Nephron (organoid): ENCODE measurements around the gene ITFG1.

Experiments
- H3K27ac Mint-ChIP-seq, 3 experiments: 2 replicates each; pipeline ENCODE4 v1.8.0; 2020; ENCODE audit warnings: mixed read lengths in 3 of 3, mild to moderate bottlenecking in 2 of 3, moderate library complexity in 1 of 3
- H3K27me3 Mint-ChIP-seq: 2 replicates; pipeline ENCODE4 v1.8.0; 2021; ENCODE audit warnings: low read depth, mild to moderate bottlenecking, moderate library complexity, mixed read lengths
- H3K36me3 Mint-ChIP-seq: 2 replicates; pipeline ENCODE4 v1.8.0; 2020; ENCODE audit warnings: low read depth, mixed read lengths
- H3K4me1 Mint-ChIP-seq: 2 replicates; pipeline ENCODE4 v1.8.0; 2020; ENCODE audit warnings: mixed read lengths
- H3K4me3 Mint-ChIP-seq, 3 experiments: 2 replicates each; pipeline ENCODE4 v1.8.0; 2020; ENCODE audit warnings: mild to moderate bottlenecking in 3 of 3, mixed read lengths in 3 of 3, moderate library complexity in 2 of 3
- H3K9me3 Mint-ChIP-seq: 2 replicates; pipeline ENCODE4 v1.8.0; 2020; ENCODE audit warnings: mixed read lengths
- CTCF ChIP-seq, 3 experiments: fragments of 200-600 bp; sonication (generic); IDR thresholded peaks; one replicate each; pipeline ENCODE4 v1.5.0; 2021; ENCODE audit warnings: antibody characterized with exemption in 3 of 3; ENCODE audit not compliant: unreplicated experiment in 3 of 3

ITFG1 gene

GRCh38 chr16:47499700-47500264 is 38.9 kb upstream of the ITFG1 start:
- H3K9me3 Mint-ChIP-seq, result no peaks in the 10 kb centered on the region
- no peak overlapping the region for H3K4me3 Mint-ChIP-seq
- H3K4me1 Mint-ChIP-seq, result no peaks in the 10 kb centered on the region
- no peak overlapping the region for H3K27ac Mint-ChIP-seq
- no peak for TF ChIP-seq CTCF (IDR thresholded peaks at IDR 0.05; ENCODE audit: unreplicated experiment in 3 of 3)
- H3K36me3 Mint-ChIP-seq, result peaks cover 35% of the 10 kb centered on the region
- no peaks in the 10 kb centered on the region for H3K27me3 Mint-ChIP-seq

GRCh38 chr16:47499080-47499699 is 38.3 kb upstream of the ITFG1 start:
- Mint-ChIP-seq H3K4me3 (no peak overlapping the region), H3K4me1 (no peaks in the 10 kb centered on the region), H3K36me3 (peaks cover 29% of the 10 kb centered on the region), H3K27me3 (no peaks in the 10 kb centered on the region), H3K9me3 (no peaks in the 10 kb centered on the region), H3K27ac (no peak overlapping the region)
- no peak for TF ChIP-seq CTCF (IDR thresholded peaks at IDR 0.05; ENCODE audit: unreplicated experiment in 3 of 3)

GRCh38 chr16:47493381-47494337 is 32.8 kb upstream of the ITFG1 start:
- Mint-ChIP-seq H3K27me3 (no peaks in the 10 kb centered on the region), H3K4me1 (peaks cover 5% of the 10 kb centered on the region), H3K4me3 (no peak overlapping the region), H3K9me3 (peaks cover 21% of the 10 kb centered on the region), H3K36me3 (peaks cover 32% of the 10 kb centered on the region), H3K27ac (peak overlapping the region in 1 of 3 experiments; percentile 68)
- TF ChIP-seq CTCF (IDR thresholded peaks at IDR 0.05; ENCODE audit: unreplicated experiment in 3 of 3), result no peak

- peak overlapping the region in 2 of 3 experiments; percentile 10 to 68 for H3K27ac Mint-ChIP-seq
- no peaks in the 10 kb centered on the region for H3K27me3 Mint-ChIP-seq
- no peak overlapping the region for H3K4me3 Mint-ChIP-seq
- peaks cover 5% of the 10 kb centered on the region for H3K4me1 Mint-ChIP-seq
- TF ChIP-seq CTCF (IDR thresholded peaks at IDR 0.05; ENCODE audit: unreplicated experiment in 3 of 3), result no peak
- H3K9me3 Mint-ChIP-seq, result peaks cover 26% of the 10 kb centered on the region
- peaks cover 36% of the 10 kb centered on the region for H3K36me3 Mint-ChIP-seq
These were observed 31.8 kb upstream of the ITFG1 start for GRCh38 chr16:47492428-47493377.

- Mint-ChIP-seq H3K4me1 (peaks cover 5% of the 10 kb centered on the region), H3K9me3 (peaks cover 26% of the 10 kb centered on the region), H3K36me3 (peaks cover 38% of the 10 kb centered on the region), H3K27me3 (no peaks in the 10 kb centered on the region), H3K4me3 (no peak overlapping the region), H3K27ac (peak overlapping the region in 1 of 3 experiments; percentile 22)
- TF ChIP-seq CTCF (IDR thresholded peaks at IDR 0.05; ENCODE audit: unreplicated experiment in 3 of 3), result no peak
These were observed 31.2 kb upstream of the ITFG1 start for GRCh38 chr16:47492036-47492427.
